ENCODE measurements around the gene FREM1. TPM values are rescaled to one million over a fixed set of nuclear protein-coding genes. Genes with fewer than 3 reads are reported as not detected.

FREM1 gene
- total and polyA plus RNA-seq, 2 experiments from 2014 or later: 0.78 to 3.1 TPM

DNA sequence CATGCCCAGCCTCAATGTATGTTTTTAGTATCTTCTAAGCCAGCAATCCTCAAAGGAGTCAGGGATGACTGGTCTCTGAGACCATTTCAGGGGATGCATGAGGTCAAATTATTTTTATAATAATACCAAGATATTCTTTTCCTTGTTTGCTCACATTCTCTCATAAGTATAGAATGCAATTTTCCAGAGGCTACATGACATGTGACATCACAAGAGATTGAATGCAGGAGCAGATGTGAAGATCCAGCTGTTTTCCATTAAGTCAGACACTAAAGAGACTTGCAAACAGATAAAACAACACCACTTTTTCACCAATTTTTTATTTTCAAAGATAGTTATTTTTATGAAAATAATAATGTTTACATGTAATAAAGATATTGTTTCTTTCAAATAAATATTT is 22.0 kb upstream of the FREM1 start (continued):
- TF ChIP-seq, protein P1, sequence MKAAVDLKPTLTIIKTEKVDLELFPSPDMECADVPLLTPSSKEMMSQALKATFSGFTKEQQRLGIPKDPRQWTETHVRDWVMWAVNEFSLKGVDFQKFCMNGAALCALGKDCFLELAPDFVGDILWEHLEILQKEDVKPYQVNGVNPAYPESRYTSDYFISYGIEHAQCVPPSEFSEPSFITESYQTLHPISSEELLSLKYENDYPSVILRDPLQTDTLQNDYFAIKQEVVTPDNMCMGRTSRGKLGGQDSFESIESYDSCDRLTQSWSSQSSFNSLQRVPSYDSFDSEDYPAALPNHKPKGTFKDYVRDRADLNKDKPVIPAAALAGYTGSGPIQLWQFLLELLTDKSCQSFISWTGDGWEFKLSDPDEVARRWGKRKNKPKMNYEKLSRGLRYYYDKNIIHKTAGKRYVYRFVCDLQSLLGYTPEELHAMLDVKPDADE (IDR thresholded peaks at IDR 0.05): no peak

DNA sequence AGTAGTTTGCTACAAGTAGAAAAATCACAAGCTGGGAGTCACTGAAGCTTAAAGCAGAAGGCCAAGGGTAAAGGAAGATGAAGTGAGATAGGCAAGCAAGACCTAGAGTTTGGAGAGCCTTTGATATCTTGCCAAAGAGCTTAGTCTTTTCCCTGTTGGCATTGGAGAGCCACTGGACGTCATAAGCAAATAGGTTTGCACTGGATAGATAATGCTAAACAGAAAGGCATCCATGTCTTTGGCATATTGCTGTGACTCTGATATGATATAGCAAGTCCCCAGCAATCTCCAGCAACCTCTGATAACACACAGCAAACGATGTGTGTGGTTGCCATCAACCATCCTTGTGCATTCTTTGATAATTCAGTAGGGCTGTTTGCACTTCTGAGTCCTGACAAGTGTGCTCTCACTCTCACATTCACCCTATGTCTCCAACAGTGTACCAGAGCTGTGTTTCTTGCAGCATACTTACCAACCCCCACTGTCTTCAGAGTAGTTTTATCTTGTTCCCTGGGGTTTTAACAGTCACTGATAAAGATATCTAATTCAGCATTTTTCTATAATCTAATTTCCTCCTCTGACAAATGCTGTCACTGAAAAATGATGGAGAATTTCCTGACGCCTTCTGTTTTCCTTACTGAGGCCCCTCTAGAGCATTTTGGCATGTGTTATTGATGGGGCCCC is 16.9 kb upstream of the FREM1 start:
- ATAC-seq (no peak), DNase-seq (ENCODE audit: low spot score) (no peak)
- no peaks in the 10 kb centered on the region for H3K27me3 Mint-ChIP-seq (ENCODE audit: insufficient read depth, low read depth, poor library complexity)
- Histone ChIP-seq H3K36me3 (ENCODE audit: insufficient read depth) (no peaks in the 10 kb centered on the region), H4K20me1 (replicated peaks; ENCODE audit: insufficient read depth) (no peaks in the 10 kb centered on the region), H3K9me2 (ENCODE audit: insufficient read depth) (no peaks in the 10 kb centered on the region), H3K27ac (ENCODE audit: low read depth) (no peak overlapping the region), H3K4me2 (no peak overlapping the region), H3K79me2 (replicated peaks; ENCODE audit: insufficient read depth) (no peaks in the 10 kb centered on the region), H2AFZ (no peak overlapping the region), H3F3A (replicated peaks; ENCODE audit: low read depth) (no peaks in the 10 kb centered on the region), H3K4me3 (no peak overlapping the region), H3K4me1 (ENCODE audit: insufficient read depth) (no peaks in the 10 kb centered on the region), H3K27me3 (ENCODE audit: insufficient read depth) (no peaks in the 10 kb centered on the region)
- H3K4me1 Mint-ChIP-seq: no peaks in the 10 kb centered on the region
- no peaks in the 10 kb centered on the region for H3K36me3 Mint-ChIP-seq (ENCODE audit: low read depth)
- TF ChIP-seq CREB1 (CRISPR knock-in tag; IDR thresholded peaks at IDR 0.05; ENCODE audit: low read depth): no peak
- TF ChIP-seq EZH2phosphoT487 (IDR thresholded peaks at IDR 0.05; ENCODE audit: unreplicated experiment): no peak
- TF ChIP-seq POLR2AphosphoS5 (IDR thresholded peaks at IDR 0.05; ENCODE audit: low read depth): no peak
- TF ChIP-seq, protein P2, sequence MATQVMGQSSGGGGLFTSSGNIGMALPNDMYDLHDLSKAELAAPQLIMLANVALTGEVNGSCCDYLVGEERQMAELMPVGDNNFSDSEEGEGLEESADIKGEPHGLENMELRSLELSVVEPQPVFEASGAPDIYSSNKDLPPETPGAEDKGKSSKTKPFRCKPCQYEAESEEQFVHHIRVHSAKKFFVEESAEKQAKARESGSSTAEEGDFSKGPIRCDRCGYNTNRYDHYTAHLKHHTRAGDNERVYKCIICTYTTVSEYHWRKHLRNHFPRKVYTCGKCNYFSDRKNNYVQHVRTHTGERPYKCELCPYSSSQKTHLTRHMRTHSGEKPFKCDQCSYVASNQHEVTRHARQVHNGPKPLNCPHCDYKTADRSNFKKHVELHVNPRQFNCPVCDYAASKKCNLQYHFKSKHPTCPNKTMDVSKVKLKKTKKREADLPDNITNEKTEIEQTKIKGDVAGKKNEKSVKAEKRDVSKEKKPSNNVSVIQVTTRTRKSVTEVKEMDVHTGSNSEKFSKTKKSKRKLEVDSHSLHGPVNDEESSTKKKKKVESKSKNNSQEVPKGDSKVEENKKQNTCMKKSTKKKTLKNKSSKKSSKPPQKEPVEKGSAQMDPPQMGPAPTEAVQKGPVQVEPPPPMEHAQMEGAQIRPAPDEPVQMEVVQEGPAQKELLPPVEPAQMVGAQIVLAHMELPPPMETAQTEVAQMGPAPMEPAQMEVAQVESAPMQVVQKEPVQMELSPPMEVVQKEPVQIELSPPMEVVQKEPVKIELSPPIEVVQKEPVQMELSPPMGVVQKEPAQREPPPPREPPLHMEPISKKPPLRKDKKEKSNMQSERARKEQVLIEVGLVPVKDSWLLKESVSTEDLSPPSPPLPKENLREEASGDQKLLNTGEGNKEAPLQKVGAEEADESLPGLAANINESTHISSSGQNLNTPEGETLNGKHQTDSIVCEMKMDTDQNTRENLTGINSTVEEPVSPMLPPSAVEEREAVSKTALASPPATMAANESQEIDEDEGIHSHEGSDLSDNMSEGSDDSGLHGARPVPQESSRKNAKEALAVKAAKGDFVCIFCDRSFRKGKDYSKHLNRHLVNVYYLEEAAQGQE (IDR thresholded peaks at IDR 0.05; ENCODE audit: unreplicated experiment): no peak
- H3K27ac Mint-ChIP-seq: peak overlapping the region; percentile 35; the same call in 1 of the 2 replicates
- no peaks in the 10 kb centered on the region for H3K9me3 Mint-ChIP-seq
- no peak overlapping the region for H3K4me3 Mint-ChIP-seq

DNA sequence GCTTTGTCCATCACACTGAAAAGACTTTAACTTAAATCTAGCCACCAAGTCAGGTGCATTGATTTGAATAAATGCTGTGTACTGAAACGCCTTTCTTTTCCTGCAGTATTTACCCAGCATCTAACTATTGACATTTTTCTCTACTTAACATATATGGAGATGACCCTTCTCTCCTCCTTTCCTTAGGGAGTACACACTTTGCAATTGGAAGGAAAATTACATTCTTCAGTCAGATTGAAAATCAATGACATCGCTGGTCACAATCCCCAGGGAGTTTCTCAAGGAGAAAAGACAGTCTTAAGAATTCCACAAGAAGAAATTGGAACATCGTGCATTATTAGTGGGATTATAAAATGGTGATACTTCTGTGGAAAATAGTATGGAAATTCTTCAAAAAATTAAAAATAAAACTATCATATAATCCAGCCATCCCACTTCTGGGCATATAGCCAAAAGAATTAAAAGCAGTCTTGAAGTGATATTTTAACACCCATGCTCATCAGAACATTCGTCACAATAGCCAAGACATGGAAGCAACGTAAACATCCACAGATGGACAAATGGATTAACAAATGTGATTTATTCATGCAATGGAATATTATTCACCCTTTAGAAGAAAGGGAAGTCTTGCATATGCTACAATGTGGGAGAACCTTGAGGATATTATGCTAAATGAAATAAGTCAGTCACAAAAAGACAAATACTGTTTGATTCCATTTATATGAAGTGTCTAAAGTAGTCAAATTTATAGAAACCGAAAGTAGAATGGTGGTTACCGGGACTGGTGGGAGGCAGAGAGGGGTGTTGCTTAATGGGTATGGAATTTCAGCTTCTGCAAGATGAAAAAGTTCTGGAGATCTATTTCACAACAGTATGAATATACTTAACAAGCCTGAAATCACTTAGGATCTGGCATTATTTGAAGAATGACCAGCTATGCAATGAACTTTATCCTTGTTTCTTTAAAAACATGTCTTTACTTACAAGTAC is 14.3 kb upstream of the FREM1 start:
- no peak overlapping the region for H2AFZ ChIP-seq
- TF ChIP-seq JUNB (IDR thresholded peaks at IDR 0.05; ENCODE audit: unreplicated experiment) (no peak), POLR2AphosphoS5 (IDR thresholded peaks at IDR 0.05; ENCODE audit: low read depth) (no peak), EZH2phosphoT487 (IDR thresholded peaks at IDR 0.05; ENCODE audit: unreplicated experiment) (no peak), ZNF114 (CRISPR knock-in tag; IDR thresholded peaks at IDR 0.05) (no peak), NANOG (IDR thresholded peaks at IDR 0.05; ENCODE audit: borderline replicate concordance) (no peak), EZH2 (IDR thresholded peaks at IDR 0.05; ENCODE audit: low read depth, unreplicated experiment) (no peak), ZNF331 (CRISPR knock-in tag; IDR thresholded peaks at IDR 0.05; ENCODE audit: low read depth) (no peak)
- no peak overlapping the region for H3K27ac ChIP-seq (ENCODE audit: low read depth)
- Mint-ChIP-seq H3K36me3 (ENCODE audit: low read depth) (no peaks in the 10 kb centered on the region), H3K4me3 (no peak overlapping the region), H3K27me3 (ENCODE audit: insufficient read depth, low read depth, poor library complexity) (no peaks in the 10 kb centered on the region), H3K27ac (no peak overlapping the region), H3K9me3 (no peaks in the 10 kb centered on the region), H3K4me1 (no peaks in the 10 kb centered on the region)
- no peaks in the 10 kb centered on the region for H3F3A ChIP-seq (replicated peaks; ENCODE audit: low read depth)
- H3K36me3 ChIP-seq (ENCODE audit: insufficient read depth): no peaks in the 10 kb centered on the region
- no peaks in the 10 kb centered on the region for H3K79me2 ChIP-seq (replicated peaks; ENCODE audit: insufficient read depth)
- H3K4me2 ChIP-seq: no peak overlapping the region
- no peaks in the 10 kb centered on the region for H4K20me1 ChIP-seq (replicated peaks; ENCODE audit: insufficient read depth)
- no peak overlapping the region for H3K4me3 ChIP-seq
- no peaks in the 10 kb centered on the region for H3K9me2 ChIP-seq (ENCODE audit: insufficient read depth)
- ATAC-seq: no peak
- no peak for DNase-seq (ENCODE audit: low spot score)
- H3K27me3 ChIP-seq (ENCODE audit: insufficient read depth): no peaks in the 10 kb centered on the region
- H3K4me1 ChIP-seq (ENCODE audit: insufficient read depth): no peaks in the 10 kb centered on the region
